Liver (tissue), 3 donors: ENCODE data around the gene BCORL1.

ENCODE experiments used
- ATF3 ChIP-seq: IDR thresholded peaks from 2 replicates; pipeline ENCODE4 v1.6.1; 2016; ENCODE audit warnings: antibody characterized with exemption
- CTCF ChIP-seq: fragments of 150-350 bp; IDR thresholded peaks from 2 replicates; pipeline ENCODE4 v1.5.1; 2017; ENCODE audit warnings: improper control_type of control experiment, low read depth, low read length; ENCODE audit not compliant: missing input control
- EGR1 ChIP-seq, 2 donors: IDR thresholded peaks; 2 replicates each; pipeline ENCODE4 v1.6.1; 2016 to 2018; ENCODE audit warnings: antibody characterized with exemption in 2 of 2, low read depth in 2 of 2
- FOXA1 ChIP-seq: IDR thresholded peaks from 2 replicates; pipeline ENCODE4 v1.6.1; 2016; ENCODE audit warnings: antibody characterized with exemption
- JUND ChIP-seq, 2 donors: IDR thresholded peaks; 2 replicates each; pipeline ENCODE4 v1.6.1; 2016; ENCODE audit warnings: antibody characterized with exemption in 2 of 2
- MAX ChIP-seq: IDR thresholded peaks from 2 replicates; pipeline ENCODE4 v1.6.1; 2016; ENCODE audit warnings: antibody characterized with exemption
- REST ChIP-seq: IDR thresholded peaks from 2 replicates; pipeline ENCODE4 v1.6.1; 2016; ENCODE audit warnings: antibody characterized with exemption, mild to moderate bottlenecking
- RXRA ChIP-seq, 2 donors: IDR thresholded peaks; 2 replicates each; pipeline ENCODE4 v1.6.1; 2017 to 2018; ENCODE audit warnings: antibody characterized with exemption in 2 of 2, mild to moderate bottlenecking in 1 of 2
- SP1 ChIP-seq: IDR thresholded peaks from 2 replicates; pipeline ENCODE4 v1.6.1; 2018; ENCODE audit warnings: antibody characterized with exemption, mild to moderate bottlenecking
- TAF1 ChIP-seq: conservative IDR thresholded peaks from 2 replicates; pipeline ENCODE4 v1.6.1; 2016; ENCODE audit warnings: antibody characterized with exemption, mild to moderate bottlenecking
- ZBTB33 ChIP-seq: IDR thresholded peaks from 2 replicates; pipeline ENCODE4 v1.6.1; 2016; ENCODE audit warnings: antibody characterized with exemption
- donor health status: healthy.
- donor health status: healthy.

- TF ChIP-seq CTCF (no peak), RXRA (IDR thresholded peaks at IDR 0.05) (no peak), TAF1 (no peak), REST (no peak), SP1 (no peak), FOXA1 (no peak), MAX (no peak), JUND (IDR thresholded peaks at IDR 0.05) (no peak), ZBTB33 (no peak), ATF3 (no peak), EGR1 (IDR thresholded peaks at IDR 0.05; ENCODE audit: low read depth in 2 of 2) (no peak)
These were observed 44.4 kb upstream of the BCORL1 start for GRCh38 chrX:129938081-129938480.
